ENCODE measurements around the gene AQP5. TPM values are rescaled to one million over a fixed set of nuclear protein-coding genes. Genes with fewer than 3 reads are reported as not detected.

AQP5 gene
- total RNA-seq, 1 donor, result not detected

DNA sequence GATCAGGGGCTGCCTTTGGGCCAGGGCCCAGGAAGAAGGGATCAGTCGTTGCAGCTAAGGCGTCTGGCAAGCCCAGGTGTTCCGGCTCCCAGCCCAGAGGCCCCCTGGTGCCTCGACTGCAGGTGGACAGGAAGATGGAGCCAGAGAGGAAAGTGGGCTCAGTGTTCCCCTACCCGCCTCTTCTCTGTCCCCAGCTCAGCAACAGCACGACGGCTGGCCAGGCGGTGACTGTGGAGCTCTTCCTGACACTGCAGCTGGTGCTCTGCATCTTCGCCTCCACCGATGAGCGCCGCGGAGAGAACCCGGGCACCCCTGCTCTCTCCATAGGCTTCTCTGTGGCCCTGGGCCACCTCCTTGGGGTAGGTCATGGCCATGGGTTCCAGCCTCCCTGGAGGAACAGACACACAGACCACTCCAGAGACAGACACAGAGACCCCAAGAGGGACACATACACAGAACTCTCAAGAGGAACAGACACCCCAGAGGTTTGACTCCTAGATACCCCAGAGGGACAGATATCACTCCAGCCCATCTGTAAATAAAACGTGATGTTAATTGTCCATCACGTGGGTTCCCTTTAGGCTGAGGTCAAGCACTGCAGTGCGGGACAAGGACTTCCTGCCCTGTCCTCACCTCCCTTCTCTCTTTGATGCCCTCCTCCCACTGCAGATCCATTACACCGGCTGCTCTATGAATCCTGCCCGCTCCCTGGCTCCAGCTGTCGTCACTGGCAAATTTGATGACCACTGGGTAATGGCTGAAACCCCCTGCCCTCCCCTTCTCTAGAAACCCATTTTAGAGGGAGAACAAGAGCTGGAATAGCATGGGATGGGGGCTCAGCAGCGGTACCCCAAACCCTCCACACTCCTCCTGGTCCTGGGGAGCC, 7.5 kb upstream of the AQP5 start:
- Histone ChIP-seq H3K9me3 (ENCODE audit: low read depth, low read length) (no peaks in the 10 kb centered on the region), H3K36me3 (ENCODE audit: insufficient read depth, low read length) (no peaks in the 10 kb centered on the region), H2AFZ (ENCODE audit: low read length) (no peak overlapping the region), H3K79me2 (ENCODE audit: insufficient read depth, low read length) (no peaks in the 10 kb centered on the region), H3K4me3 (ENCODE audit: insufficient read depth, low read length) (no peak overlapping the region), H3K27me3 (ENCODE audit: insufficient read depth, low read length) (peaks cover 74% of the 10 kb centered on the region), H3K4me1 (ENCODE audit: insufficient read depth, low read length) (no peaks in the 10 kb centered on the region), H4K20me1 (ENCODE audit: insufficient read depth, low read length) (no peaks in the 10 kb centered on the region), H3K27ac (ENCODE audit: low read depth, low read length) (no peak overlapping the region), H3K4me2 (ENCODE audit: insufficient read depth, low read length) (no peak overlapping the region)
- TF ChIP-seq, protein P1, sequence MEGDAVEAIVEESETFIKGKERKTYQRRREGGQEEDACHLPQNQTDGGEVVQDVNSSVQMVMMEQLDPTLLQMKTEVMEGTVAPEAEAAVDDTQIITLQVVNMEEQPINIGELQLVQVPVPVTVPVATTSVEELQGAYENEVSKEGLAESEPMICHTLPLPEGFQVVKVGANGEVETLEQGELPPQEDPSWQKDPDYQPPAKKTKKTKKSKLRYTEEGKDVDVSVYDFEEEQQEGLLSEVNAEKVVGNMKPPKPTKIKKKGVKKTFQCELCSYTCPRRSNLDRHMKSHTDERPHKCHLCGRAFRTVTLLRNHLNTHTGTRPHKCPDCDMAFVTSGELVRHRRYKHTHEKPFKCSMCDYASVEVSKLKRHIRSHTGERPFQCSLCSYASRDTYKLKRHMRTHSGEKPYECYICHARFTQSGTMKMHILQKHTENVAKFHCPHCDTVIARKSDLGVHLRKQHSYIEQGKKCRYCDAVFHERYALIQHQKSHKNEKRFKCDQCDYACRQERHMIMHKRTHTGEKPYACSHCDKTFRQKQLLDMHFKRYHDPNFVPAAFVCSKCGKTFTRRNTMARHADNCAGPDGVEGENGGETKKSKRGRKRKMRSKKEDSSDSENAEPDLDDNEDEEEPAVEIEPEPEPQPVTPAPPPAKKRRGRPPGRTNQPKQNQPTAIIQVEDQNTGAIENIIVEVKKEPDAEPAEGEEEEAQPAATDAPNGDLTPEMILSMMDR (IDR thresholded peaks at IDR 0.05; ENCODE audit: extremely low read depth, low read depth, low read length), result no peak
- peak; percentile 72 for DNase-seq (ENCODE audit: insufficient read length, low spot score, missing footprints)

DNA sequence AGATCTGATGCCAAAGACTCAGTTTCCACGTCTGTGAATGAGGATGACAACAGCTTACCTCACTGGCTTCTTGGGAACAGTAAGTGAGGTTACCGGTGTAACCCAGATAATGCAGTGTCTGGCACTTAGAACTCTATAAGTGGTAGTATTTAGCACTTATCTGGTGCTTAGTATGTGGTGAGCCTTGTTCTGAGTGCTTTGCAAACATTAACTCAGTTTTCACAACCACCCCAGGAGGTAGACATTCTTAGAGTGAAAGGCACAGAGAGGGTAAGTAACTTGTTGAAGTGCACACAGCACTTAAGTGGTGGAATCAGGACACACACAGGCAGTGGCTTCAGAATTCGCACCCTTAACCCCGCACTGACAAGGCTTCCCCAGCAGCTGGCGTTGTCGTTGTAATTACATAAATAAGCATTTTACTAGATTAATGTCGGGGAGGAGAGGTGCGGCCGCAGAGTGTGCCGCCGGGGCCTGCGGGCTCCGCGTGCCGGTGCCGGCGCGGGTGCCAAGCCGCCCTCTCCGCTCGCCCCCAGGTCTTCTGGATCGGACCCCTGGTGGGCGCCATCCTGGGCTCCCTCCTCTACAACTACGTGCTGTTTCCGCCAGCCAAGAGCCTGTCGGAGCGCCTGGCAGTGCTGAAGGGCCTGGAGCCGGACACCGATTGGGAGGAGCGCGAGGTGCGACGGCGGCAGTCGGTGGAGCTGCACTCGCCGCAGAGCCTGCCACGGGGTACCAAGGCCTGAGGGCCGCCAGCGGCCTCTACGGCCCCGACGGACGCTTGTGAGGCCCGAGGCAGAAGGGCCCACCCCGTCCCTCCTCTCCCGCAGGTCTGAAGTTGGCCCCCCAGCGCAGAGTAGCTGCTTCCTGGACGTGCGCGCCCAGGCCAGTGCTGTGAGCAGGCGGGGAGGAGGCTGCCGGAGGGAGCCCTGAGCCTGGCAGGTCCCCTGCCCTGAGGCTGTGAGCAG, 6.5 kb upstream of the AQP5 start:
- Histone ChIP-seq H3K27me3 (ENCODE audit: insufficient read depth, low read length) (peaks cover 78% of the 10 kb centered on the region), H3K9me3 (ENCODE audit: low read depth, low read length) (no peaks in the 10 kb centered on the region), H3K79me2 (ENCODE audit: insufficient read depth, low read length) (no peaks in the 10 kb centered on the region), H2AFZ (ENCODE audit: low read length) (no peak overlapping the region), H4K20me1 (ENCODE audit: insufficient read depth, low read length) (no peaks in the 10 kb centered on the region), H3K4me3 (ENCODE audit: insufficient read depth, low read length) (no peak overlapping the region), H3K27ac (ENCODE audit: low read depth, low read length) (no peak overlapping the region), H3K4me1 (ENCODE audit: insufficient read depth, low read length) (peaks cover 9% of the 10 kb centered on the region), H3K36me3 (ENCODE audit: insufficient read depth, low read length) (no peaks in the 10 kb centered on the region), H3K4me2 (ENCODE audit: insufficient read depth, low read length) (no peak overlapping the region)
- DNase-seq (ENCODE audit: insufficient read length, low spot score, missing footprints), result peak; percentile 77
- TF ChIP-seq, protein P1 (IDR thresholded peaks at IDR 0.05; ENCODE audit: extremely low read depth, low read depth, low read length), result no peak

DNA sequence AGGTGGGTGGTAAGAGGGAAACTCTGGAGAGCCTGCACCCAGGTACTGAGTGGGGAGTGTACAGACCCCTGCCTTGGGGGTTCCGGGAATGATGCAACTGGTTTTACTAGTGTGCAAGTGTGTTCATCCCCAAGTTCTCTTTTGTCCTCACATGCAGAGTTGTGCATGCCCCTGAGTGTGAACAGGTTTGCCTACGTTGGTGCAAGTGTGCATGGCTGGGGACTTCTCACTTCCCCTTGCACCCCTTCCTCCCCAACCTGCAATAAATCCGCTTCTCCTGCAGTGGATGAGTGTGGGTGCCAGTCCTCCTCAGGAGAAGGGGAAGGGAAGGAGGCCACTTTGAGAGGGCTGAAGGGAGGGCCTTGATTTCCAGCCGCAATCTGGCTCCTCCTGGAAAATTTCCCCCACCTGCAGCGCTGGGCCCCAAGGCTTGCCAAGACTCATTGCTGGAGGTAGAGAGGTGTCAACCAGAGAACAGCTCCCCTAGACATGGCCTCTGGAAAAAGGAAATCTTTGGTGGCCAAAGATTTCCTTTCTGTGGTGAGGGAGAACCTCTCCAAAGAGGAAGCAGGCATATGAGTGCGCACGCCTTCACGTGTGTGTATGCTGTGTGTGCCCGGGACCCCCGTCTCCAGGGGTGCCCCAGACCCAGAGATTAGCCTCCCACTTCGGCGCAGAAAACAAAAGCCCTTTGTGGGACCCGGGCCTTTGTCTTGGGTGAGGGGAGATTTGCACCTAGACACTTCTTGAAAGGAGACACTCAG, 5.6 kb upstream of the AQP5 start:
- Histone ChIP-seq H3K36me3 (ENCODE audit: insufficient read depth, low read length) (no peaks in the 10 kb centered on the region), H2AFZ (ENCODE audit: low read length) (no peak overlapping the region), H3K4me3 (ENCODE audit: insufficient read depth, low read length) (no peak overlapping the region), H3K4me1 (ENCODE audit: insufficient read depth, low read length) (peaks cover 9% of the 10 kb centered on the region), H3K27ac (ENCODE audit: low read depth, low read length) (no peak overlapping the region), H3K4me2 (ENCODE audit: insufficient read depth, low read length) (no peak overlapping the region), H3K9me3 (ENCODE audit: low read depth, low read length) (no peaks in the 10 kb centered on the region), H3K79me2 (ENCODE audit: insufficient read depth, low read length) (no peaks in the 10 kb centered on the region), H4K20me1 (ENCODE audit: insufficient read depth, low read length) (no peaks in the 10 kb centered on the region), H3K27me3 (ENCODE audit: insufficient read depth, low read length) (peaks cover 85% of the 10 kb centered on the region)
- DNase-seq (ENCODE audit: insufficient read length, low spot score, missing footprints), result peak; percentile 62
- TF ChIP-seq, protein P1 (IDR thresholded peaks at IDR 0.05; ENCODE audit: extremely low read depth, low read depth, low read length), result no peak
